Endometrial microvascular endothelial cells (primary cell): Measurements from ENCODE around the gene ADORA3. TPM values are rescaled to one million over a fixed set of nuclear protein-coding genes. Genes with fewer than 3 reads are reported as not detected.

Experiments used
- in situ Hi-C: cut with HindIII; loops from 2 replicates; pipeline ENCODE4 v1.10.0; 2017; ENCODE audit warnings: low sequenced_read_pairs, low pct_unique_long_range_greater_than_20kb; ENCODE audit errors: inconsistent ontology term
- total RNA-seq: library from RNA; depleted of rRNA; stranded (reverse); fragments of >200 nt; gene quantifications from one replicate; pipeline ENCODE4 v1.2.3, GENCODE V29; 2015; ENCODE audit errors: inconsistent ontology term

Gene ADORA3
- total RNA-seq, 1 donor from 2014 or later = not detected

GRCh38 chr1:111481387-111482221, 21.8 kb downstream of the ADORA3 start:
- in situ Hi-C loops = loop anchor here (25.0 kb wide), 1 partner anchor 281 kb away; the partner anchor contains the start of gene DDX20

- in situ Hi-C loops = loop anchor here (25.0 kb wide), 1 partner anchor 282 kb away; the partner anchor contains the start of gene DDX20
Measured at GRCh38 chr1:111480674-111481073, 22.8 kb downstream of the ADORA3 start.

- in situ Hi-C loops = loop anchor here (25.0 kb wide), 1 partner anchor 285 kb away; the partner anchor contains the start of gene DDX20
Measured at GRCh38 chr1:111476761-111477309, 26.6 kb downstream of the ADORA3 start.

- in situ Hi-C loops = loop anchor here (25.0 kb wide), 1 partner anchor 286 kb away; the partner anchor contains the start of gene DDX20
Measured at GRCh38 chr1:111476214-111476613, 27.2 kb downstream of the ADORA3 start.

- in situ Hi-C loops = loop anchor here (25.0 kb wide), 1 partner anchor 287 kb away; the partner anchor contains the start of gene DDX20
Measured at GRCh38 chr1:111475701-111476100, 27.7 kb downstream of the ADORA3 start.

GRCh38 chr1:111474521-111474920, 28.9 kb downstream of the ADORA3 start:
- in situ Hi-C loops = no loop called here

DNA sequence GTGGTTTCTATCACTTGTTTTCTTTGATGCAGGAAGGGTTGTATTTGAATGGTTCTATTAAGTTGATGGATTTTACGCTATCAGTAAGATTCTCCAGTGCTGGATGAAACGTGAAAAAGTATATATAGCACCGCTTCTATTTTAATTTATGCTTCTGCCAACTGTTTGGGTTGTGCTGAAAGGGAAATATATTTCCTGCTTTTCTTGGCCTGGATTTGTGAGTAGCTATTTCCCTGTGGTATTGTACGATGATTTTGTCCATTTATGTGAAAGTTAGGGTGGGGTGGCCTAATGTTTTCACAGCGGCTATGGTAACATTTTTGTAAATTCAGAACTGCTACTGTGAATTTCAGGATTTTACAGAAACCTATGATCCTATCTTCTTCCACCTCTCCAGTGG, 29.3 kb downstream of the ADORA3 start:
- in situ Hi-C loops = no loop called here

DNA sequence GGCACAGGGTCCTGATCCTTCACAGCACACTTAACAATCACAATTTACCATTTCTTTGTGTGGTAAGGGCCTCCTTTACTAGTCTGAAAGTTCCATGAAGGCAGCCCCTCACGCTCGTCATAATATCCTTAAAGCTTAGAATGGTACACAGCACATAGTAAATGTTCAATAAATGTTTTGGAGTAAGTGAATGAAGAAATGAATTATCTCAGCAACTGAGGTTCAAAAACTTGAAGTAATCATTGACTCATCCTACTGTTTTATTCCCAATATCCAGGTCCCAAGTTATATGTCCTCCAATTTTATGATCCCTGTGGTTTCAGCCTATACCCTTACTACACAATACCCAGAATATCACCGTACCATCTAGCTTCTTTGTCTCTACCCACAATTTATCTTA, 31.9 kb downstream of the ADORA3 start:
- in situ Hi-C loops = no loop called here

DNA sequence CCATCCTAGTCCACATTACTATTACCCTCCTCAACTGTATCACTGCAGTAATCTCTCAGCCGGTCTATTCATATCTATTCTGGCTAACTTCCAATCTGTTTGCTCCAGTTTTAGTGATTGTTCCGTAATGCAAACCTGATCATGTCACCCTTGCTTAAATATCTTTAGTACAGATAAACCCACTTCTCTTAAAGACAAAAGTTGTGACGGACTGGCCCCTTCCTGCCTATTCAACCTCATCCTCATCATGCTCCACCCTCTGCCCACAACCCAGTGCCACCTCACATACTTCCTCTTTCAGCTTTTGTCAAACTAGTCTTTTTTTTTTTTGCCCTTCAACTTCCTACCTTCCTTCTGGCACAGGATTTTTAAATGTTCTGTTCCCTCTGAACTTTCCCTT, 32.4 kb downstream of the ADORA3 start:
- in situ Hi-C loops = no loop called here

GRCh38 chr1:111470596-111470995, 32.8 kb downstream of the ADORA3 start:
- in situ Hi-C loops = no loop called here

GRCh38 chr1:111469539-111469938, 33.9 kb downstream of the ADORA3 start:
- in situ Hi-C loops = no loop called here

- in situ Hi-C loops = no loop called here
Measured at GRCh38 chr1:111468717-111469100, 34.7 kb downstream of the ADORA3 start.

- in situ Hi-C loops = no loop called here
Measured at GRCh38 chr1:111467865-111468716, 35.3 kb downstream of the ADORA3 start.

DNA sequence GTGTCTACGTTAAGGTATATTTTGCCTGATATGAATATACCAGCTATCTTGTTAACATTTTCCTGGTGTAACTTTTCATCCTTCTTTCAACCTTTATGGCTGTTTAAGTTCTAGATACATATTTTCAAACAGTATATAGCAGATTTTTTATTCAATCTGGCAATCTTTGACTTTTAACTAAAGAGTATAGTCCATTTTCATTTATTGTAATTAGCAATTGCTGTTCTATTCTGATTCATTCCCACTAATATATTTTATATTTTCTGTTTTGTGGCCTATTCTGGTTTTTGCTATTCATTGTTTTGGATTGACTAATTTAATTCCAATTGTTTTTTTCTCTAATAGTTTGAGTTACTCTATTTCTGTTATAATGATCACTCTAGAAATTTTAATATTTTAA, 37.0 kb downstream of the ADORA3 start:
- in situ Hi-C loops = no loop called here

DNA sequence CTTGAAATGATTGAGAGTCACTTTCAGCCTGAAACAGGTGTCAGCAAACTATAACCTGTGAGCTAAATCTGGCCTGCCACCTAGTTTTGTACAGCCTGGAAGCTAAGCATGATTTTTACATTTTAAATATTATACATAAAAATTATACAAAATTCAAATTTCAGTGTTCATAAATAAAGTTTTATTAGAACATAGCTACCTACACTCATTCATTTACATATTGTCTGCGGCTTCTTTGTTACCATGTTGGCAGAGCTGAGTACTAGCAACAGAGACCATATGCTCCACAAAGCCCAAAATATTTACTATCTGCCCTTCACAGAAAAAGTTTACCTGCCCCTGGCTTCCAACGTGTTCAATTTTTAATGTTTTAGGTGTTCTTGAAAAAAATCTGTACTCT, 37.7 kb downstream of the ADORA3 start:
- in situ Hi-C loops = no loop called here

- in situ Hi-C loops = no loop called here
Measured at GRCh38 chr1:111463029-111463683, 40.3 kb downstream of the ADORA3 start.

GRCh38 chr1:111462370-111463028, 40.9 kb downstream of the ADORA3 start:
- in situ Hi-C loops = no loop called here

DNA sequence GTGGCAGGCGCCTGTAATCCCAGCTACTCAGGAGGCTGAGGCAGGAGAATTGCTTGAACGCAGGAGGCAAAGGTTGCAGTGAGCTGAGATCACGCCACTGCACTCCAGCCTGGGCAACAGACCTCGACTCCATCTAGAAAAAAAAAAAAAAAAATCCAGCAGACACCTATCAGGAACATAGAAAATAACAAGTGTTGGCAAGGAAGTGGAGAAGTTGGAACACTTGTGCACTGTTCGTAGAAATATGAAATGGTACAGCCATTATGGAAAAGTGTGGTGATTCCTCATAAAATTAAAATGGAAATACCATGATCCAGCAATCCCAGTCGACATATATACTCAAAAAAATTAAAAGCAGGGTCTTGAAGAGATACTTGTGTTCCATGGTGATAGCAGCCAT, 41.7 kb downstream of the ADORA3 start:
- in situ Hi-C loops = no loop called here
